ENCODE measurements around the gene PDE6A.

PDE6A gene

DNA sequence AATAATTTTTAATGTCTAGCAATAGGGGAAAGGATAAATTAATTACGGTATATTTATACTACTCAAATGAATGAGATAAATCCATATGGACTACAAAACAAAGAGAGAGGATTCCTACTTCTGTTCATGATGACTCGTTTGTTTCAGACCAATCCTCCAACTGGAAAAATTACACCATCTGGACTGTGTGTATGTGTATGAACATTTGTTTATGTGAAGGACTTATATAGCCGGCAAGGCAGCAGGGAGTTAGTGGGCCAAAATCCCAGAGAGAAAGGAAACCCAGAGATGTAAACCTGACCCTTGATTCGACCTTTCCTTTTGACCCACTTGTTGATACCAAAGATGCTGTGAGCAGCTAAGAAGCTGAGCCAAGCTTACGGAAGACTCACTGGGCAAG, 20.1 kb downstream of the PDE6A start:
- no peak for DNase-seq

DNA sequence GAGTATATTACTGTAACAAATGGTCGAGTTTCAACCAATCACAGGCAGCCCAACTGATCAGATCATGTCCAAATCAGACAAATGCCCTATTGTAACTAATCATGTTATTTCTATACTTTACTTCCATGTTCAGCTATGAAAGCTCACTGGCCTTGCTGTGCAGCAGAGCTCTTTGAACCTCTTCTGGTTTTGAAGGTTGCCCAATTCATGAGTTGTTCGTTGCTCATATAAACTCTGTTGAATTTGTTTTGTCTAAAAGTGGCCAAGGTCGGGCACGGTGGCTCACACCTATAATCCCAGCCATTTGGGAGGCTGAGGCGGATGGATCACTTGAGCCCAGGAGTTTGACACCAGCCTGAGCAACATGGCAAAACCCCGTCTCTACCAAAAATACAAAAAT, 21.6 kb downstream of the PDE6A start:
- DNase-seq, result no peak

DNA sequence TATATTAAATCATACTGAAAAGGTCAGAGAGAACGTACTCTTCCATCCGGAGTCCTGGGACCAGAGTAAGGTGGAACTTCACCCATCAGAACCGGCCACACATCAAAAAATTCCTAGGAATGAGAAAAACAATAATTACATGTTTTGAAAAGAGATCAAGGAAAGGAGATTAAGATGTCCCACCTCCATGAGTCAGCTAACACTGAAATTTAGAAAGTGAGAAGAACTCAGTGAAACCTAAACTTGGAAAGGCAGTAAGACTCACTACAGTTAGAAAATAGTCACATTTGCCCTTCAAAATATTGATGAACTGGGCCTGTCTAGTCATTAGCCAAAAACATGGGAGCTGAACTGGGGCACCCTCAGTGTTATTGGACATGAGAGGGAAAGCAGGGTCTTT, 23.0 kb downstream of the PDE6A start:
- DNase-seq, result no peak

DNA sequence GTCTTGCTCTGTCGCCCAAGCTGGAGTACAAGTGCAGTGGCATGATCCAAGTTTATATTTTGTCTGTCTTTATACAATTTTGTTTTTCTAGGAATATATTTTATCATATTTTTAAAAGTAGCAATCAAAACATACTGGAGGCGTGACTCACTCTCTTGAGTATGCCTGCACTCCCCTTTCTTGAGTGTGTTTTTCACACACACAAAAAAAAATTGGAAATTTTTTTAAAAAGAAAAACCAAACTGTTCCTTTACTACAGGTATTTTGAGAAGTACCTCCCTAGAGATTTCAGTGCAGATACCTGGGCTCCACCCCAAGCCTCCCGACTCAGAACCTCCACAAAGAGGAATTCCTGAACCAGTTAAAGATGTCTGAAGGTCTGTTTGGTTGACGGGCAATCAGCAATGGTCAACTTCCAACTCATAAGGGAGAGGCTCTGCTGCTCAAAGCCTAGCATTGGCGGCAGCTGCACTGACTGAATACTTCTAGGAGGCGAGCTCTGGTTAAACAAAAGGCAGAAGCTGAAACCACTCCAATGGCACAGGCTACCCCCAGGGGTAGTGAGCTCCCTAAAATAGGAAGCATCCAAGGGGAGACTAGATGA, 27.4 kb downstream of the PDE6A start:
- DNase-seq, result no peak

DNA sequence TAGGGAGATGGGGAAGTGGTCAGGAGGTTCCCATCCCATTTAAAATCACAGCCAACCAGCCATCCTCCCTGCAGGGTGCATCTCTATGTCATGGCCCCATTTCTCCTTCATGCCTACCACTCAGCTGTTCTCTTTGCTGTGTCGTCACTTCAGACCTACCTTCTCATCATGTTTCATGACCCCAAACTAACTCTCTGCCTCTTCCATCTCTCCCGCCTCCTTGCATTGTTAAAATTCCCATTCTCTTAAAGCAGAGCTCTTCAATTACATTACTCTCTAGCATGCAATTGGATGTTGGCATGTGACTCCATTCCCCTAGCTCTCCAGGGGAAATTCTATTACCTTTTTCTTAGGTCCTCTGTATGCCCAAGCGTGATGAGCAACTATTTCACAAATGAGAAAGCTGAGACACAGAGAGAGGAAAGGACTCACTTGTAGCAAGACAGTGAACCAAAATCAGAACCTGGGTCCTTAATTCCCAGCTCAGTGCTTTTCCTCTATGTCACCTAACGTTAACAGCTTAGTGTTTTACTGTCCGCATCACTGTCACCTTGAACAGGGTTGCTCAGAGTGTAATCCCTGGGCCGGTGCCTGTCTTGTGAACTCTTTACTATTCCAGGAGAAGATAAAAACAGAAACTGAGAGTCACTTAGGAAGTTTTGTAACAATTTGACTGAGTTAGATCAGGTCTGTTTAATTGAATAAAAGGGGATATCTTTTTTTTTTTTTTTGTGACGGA, 28.1 kb downstream of the PDE6A start:
- DNase-seq, result no peak

DNA sequence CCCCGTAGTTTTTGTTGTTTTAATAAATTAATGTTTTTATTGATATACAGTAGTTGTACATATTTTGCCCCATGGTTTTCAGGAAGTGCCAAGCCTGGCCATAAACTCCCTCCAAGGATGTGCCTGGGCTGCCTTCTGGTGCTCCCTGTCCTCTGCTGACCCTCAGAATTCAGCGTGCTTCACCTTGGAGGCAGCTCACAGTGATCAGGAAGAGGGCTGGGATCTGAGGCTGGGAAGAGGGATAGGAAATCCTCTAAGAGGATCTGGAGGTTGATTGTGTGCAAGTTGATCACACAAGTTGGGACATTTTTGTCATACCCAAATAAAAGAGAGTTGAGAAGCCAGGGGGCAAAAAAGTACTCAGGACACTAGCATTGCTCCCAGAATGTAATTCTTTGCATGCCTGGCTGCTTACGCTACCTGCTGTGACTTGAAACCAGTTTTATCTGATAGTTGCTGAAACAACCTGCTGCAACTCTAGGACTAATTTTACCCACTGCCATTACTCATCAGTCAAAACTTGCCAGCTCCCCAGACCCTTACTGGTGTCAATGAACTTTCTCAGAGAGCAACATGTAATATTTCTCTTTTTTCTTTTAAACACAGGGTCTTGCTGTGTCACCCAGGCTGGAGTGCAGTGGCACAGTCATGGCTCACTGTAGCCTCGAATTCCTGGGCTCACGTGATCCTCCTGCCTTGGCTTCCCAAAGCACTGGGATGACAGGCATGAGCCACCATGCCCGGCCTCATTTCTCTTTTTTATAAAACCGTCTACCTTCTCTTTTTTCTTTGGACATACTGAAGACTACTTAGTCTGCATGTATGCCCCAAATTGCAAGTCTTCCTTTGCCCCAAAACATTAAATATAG, 29.0 kb downstream of the PDE6A start:
- DNase-seq, result no peak

DNA sequence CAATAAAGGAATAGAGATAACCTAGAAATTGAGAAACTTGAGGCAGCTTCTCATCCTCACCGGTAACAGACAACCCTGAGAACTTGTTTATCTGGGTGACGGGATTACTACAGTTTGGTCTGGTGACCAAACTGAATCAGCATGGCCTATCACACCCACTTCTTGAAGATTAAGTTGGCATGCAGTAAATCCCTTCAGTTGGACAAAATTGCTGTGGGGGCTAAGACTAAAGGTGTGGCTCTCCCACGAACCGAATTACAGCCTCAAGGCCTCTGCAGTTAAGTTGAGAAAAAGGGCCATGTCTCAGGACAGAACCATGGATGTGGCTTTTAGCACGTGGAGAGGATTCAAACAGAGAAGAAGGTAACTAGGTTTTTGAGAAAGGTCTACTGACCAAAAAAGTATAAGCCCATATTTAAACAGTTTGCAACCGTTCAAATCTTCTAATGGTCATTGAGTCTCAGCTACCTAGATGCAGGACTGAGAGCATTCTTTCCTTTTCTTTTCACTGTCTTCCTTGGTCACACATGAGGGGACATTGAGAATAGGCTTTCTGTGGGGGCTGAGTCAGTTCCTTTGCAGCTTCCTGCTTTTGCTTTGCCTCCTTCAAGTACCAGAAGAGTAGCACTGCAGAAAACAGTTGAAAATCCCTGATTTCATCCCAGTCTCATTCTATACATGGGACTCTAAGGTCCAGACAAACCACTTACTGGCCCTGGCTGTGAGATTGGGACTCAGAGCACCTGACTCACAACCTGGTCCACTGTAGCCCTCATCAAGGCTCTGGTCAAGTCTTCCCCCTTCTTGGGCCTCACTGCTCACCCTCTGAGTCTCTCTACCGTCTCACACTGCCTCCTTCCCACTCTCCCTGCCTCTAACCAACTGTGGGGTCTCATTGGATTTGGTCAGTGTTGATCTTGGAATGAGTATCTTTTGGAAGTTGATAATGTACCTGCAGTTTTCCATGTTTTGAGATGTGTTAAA, 30.9 kb downstream of the PDE6A start:
- no peak for DNase-seq

DNA sequence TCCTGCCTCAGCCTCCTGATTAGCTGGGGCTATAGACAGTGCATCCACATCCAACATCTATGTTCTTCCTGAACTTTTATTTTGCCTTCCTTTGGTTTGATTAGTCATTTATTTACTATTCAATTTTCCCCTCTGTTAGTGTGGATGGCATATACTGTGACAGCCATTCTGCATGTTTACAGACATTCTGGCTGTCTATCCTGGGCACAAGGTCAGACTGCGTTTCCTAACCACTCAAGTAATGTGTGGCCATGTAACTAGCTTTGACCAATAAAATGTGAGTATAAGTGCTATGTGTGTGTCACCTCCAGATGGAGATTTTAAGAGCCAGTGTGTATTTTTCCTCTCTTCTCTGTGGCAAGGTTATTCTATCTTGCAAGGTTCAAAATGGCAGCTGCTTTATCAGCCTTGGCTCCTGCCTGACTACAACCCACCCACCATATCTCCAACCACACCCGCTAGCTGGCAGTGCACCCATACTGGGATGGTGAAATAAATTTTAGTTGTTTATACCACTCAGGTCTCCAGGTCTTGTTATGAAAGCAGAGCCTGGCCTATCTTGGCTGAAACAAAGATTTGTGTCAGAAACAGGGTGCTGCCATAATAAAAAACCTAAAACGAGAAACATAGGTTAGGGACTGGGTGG, 32.2 kb downstream of the PDE6A start:
- no peak for DNase-seq

DNA sequence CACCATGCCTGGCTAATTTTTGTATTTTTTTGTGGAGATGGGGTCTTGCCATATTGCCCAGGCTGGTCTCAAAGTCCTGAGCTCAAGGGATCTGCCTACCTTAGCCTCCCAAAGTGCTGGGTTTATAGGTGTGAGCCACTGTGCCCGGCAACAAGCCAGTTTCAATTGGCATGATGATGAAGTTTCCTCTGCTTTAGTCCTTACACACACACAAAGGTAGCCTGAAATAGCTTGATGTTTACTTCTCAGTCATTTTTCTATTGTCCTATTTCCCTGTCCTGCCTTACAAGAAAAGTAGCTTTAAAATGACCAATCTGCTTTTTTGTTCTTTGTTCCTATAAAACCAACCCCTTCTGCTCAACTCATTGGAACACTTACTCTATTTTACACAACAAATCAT, 33.6 kb downstream of the PDE6A start:
- DNase-seq, result no peak

DNA sequence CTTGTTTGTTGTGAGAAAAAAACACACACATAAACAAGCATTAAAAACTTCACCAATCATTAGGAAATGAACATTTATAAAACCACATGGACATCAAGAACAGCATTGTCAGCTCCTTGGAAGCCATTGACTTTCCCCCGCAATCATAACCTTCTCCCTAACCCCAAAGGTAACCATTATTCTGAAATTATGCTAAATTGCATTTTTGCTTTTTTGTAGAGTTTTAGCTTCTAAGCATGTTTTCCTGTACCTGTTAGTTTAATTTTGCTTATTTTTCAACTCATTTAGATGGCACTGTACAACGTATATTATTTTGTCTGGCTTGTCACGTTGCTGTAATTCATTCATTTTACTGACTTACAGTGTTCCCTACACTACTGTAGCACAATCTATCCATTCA, 36.8 kb downstream of the PDE6A start:
- DNase-seq, result no peak

DNA sequence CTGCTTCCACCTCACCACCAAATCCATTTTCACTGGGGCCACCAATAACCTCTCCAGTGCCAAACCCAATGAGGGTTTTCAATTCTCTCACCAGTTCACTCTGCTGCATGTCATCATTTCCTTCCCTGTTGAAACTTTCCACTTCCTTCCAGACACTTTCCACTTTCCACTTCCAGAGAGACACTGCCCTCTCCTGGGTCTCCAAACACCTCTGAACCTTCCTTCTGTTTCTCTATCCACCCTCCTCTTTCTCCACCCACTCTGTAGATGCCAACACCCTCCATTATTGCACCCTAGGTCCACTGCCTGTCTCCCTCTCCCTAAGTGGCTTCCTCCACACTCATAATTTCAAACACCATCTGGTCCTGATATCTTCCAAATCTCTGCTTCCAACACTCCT, 39.6 kb downstream of the PDE6A start:
- no peak for DNase-seq

DNA sequence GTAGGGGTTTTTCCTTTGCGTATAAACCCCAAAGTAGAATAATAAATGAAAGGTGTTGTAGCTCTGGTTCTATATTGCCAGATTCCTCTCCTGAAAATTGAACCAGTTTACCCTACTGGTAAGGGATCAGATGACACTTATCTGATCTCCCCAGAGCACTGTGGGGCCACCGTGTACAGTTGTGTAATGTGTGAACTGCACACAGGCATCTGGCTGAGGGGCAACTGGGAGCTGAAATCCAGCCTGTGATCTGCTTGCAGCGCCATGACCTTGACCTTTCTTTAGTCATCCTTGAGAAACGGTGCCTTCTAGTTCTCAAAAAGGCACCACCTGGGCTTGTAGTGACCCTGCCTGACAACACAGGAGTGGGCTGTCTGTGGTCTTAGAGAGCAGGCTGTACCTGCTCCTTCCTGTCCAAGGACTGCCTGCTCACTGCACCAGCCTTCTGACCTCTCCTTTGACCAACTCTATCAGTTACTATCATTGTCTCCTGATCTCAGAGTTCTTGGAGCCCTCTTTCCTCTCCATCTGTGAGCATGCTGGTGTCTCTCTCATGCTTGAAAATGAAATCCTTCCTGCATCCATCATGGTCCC, 40.2 kb downstream of the PDE6A start:
- no peak for DNase-seq

DNA sequence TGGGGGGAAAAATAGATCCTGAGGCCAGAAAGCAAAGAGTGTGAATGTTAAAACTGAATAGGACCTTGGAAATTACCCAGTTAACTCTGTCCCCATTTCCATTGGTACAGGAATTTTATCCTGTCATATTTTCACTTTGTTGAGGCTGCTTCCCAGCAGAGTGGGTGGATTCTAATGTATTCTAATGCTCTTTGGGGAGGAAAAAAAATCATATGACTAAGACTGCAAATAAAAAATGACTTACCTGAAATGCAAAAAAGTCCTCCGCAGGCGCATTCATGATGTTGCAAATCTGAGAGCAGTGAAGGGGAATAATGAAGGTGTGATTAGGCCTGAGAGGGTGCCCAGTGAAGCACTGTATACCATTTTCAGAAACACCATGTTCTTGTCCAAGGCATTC, 41.2 kb downstream of the PDE6A start:
- no peak for DNase-seq

DNA sequence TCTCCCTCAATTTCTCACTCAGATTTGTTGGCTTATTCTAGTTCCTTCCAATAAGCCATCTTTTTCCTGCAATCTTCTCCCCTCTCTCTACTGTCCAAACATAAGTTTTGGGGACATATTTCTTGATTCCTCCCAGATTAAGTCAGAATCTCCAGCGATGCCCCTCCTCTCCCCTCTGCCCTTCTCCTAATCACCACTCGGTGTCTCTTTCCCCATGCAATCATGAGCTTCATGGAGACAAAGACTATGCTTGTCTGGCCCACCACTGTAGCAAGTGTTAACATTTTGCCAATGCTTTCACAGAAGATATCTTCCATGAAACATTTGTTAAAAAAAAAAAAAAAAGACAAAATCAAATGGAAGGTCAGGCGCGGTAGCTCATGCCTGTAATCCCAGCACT, 42.4 kb downstream of the PDE6A start:
- DNase-seq, result no peak

DNA sequence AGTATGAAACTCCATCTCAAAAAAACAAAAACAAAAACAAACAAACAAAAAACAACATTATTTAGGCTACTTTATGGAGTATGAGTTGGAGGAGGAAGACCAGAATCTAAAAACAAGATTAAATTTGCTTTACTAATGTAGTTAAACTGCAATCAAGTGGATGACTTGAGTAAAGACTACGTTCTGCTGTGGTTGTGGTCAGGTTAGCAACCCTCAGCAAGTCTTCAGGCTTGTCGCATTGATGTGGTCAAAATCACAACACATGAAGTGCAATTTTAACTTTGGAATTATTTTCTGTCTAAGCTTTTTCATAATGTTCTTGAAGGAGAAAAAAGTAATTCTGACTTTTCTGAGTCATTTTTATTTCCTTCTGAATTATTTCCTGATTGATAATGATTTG, 43.1 kb downstream of the PDE6A start:
- no peak for DNase-seq

DNA sequence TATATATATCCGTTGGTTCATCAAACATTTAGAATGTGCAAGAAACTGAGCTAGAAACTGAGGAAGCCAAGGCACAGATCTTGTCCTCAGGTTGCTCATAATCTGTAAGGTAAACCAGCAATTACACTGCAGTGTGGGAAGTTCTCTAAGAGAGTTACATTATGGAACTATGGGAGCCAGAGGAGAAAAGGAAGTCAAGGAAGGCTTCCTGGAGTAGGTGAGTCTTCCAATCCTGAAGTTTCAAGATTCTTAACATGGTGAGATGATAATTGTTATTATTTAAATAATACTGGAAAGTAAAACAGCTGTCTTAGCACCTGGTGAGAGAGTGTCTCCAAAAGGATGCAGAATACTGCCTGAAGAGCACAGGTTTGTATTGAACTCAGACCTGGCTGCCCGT, 44.2 kb downstream of the PDE6A start:
- no peak for DNase-seq

DNA sequence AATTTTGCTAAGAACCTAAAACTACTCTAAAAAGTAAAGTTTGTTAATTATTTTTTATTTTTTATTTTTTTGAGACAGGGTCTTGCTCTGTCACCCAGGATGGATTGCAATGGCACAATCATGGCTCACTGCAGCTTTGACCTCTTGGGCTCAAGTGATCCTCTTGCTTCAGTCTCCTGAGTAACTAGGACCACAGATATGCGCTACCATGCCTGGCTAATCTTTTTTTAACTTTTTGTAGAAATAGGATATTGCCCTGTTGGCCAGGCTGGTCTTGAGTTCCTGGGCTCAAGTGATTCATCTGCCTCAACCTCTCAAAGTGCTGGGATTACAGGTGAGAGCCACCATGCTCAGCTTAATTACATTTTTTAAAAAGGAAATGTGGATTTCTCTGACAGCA, 45.8 kb downstream of the PDE6A start:
- DNase-seq, result no peak

DNA sequence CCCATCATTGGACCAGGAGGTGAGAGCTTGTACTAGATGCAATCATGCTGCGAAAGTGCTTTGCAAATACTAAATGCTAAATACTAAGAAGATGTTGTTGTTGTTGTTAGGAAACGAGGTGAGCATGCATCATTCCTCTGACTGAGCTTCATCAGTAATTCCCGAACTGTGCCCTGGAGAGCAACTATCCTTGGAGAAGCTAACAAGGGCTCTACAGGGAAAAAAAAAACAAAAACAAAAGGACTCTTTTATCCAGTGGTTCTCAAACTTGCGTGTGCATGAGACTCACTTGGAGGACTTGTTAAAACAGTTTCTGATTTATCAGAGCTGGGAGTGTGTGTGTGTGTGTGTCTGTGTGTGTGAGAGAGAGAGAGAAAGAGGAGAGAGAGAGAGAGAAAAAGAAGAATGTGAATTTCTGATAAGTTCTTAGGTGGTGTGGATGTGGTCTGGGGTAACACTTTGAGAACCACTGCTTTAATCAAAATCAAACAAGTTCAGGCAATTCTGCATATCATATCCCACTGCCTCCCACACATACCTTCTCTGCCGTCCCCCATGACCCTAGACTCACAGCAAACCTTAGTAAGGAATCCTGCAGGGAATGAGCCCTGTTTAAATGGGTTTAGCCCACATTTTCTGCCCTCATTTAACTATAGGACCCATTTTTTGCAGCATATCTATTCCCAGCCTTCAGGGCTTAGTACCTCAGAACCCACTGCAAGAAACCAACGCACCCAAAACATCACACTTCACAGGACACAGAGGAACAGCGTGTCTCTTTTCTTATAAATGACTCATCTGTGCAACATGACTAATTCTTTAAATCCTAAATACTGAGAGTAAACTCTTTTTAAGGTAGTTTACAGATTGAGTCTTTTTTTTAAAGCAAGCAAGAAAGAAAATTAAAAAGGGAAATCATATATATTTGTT, 48.9 kb downstream of the PDE6A start:
- DNase-seq, result no peak

DNA sequence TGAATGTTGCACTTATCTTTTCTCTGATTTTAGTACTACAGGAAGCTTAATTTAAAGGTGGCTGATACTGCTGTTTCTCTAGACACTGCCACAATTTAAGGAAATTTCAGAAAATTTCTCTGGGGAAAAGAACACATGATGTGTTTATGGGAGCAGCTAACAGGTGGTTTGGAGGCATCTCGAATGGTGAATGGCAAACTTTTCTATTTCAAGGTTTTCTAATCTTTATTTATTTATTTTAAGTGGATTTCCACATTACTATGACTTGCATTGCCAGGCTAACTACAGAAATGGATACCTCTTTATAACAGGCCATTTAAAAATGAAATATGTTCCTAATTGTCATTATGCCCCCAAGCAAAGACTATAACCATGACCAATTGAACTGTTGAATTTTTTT, 50.4 kb downstream of the PDE6A start:
- DNase-seq, result no peak

DNA sequence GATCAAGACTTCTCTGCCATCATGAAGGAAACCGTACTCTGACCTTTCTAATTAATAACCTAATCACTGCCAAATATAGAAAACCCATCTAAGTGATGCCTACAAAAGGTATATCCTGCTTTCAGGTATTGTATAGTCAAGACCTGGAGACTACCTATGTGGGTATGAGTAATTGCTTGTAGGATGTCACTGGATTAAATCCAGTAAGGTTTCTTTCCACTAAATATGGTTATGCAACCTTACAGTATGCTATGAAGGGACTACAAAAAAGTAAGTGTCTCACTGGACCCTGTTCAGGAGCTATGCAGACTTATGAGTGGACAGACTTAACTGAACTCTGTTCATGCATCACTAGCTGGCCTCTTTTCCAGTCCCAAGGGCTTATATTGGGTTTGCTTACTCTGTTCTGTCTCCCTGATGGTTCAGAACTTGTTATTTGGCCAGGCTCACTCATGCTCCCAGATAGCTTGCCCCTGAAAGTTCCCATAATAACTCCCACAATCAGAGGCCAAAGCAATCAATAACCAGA, 51.1 kb downstream of the PDE6A start:
- DNase-seq, result no peak
